Keratinocyte (primary cell): Measurements from ENCODE around the gene PODN.

Experiments
- EZH2 ChIP-seq: IDR thresholded peaks from one replicate; pipeline ENCODE4 v1.6.1; 2012; ENCODE audit warnings: inconsistent platforms, mild to moderate bottlenecking, low read length, moderate library complexity
- TF ChIP-seq, protein P1 (sequence below), 3 experiments: IDR thresholded peaks in 1 of 3; conservative IDR thresholded peaks in 1 of 3; optimal IDR thresholded peaks in 1 of 3; 2 replicates in 2 of 3; 3 replicates in 1 of 3; pipeline versions ENCODE3 to v1.5.1; 2011; ENCODE audit warnings: low read length in 3 of 3, mild to moderate bottlenecking in 3 of 3, moderate library complexity in 2 of 3, control low read depth in 1 of 3, inconsistent platforms in 1 of 3; ENCODE audit not compliant: insufficient read depth in 2 of 3; ENCODE audit errors: extremely low read depth in 1 of 3

- TF ChIP-seq, protein P1, sequence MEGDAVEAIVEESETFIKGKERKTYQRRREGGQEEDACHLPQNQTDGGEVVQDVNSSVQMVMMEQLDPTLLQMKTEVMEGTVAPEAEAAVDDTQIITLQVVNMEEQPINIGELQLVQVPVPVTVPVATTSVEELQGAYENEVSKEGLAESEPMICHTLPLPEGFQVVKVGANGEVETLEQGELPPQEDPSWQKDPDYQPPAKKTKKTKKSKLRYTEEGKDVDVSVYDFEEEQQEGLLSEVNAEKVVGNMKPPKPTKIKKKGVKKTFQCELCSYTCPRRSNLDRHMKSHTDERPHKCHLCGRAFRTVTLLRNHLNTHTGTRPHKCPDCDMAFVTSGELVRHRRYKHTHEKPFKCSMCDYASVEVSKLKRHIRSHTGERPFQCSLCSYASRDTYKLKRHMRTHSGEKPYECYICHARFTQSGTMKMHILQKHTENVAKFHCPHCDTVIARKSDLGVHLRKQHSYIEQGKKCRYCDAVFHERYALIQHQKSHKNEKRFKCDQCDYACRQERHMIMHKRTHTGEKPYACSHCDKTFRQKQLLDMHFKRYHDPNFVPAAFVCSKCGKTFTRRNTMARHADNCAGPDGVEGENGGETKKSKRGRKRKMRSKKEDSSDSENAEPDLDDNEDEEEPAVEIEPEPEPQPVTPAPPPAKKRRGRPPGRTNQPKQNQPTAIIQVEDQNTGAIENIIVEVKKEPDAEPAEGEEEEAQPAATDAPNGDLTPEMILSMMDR (optimal IDR thresholded peaks at IDR 0.05 in 1 of 3, IDR thresholded peaks at IDR 0.05 in 1 of 3, conservative IDR thresholded peaks at IDR 0.05 in 1 of 3; ENCODE audit: extremely low read depth in 1 of 3, insufficient read depth in 2 of 3, low read length in 3 of 3), result no peak
- no peak for TF ChIP-seq EZH2
These were observed 31.4 kb downstream of the PODN start for GRCh38 chr1:53093451-53093754.
